ENCODE measurements around the gene LCK.

LCK gene

GRCh38 chr1:32241001-32241763, 9.9 kb upstream of the LCK start:
- TF ChIP-seq MAX (IDR thresholded peaks at IDR 0.05; ENCODE audit: low read depth, low read length) (0 out of 2 replicates have a peak, but pooled peaks have one; percentile 10), CTCF (IDR thresholded peaks at IDR 0.05; ENCODE audit: low read depth, low read length) (no peak), MYC (IDR thresholded peaks at IDR 0.05; ENCODE audit: low read depth, low read length) (no peak)
- peak; percentile 62 for DNase-seq (ENCODE audit: low read depth)
- H3K4me3 ChIP-seq (ENCODE audit: low read depth, low read length): peak overlapping the region; percentile 32

GRCh38 chr1:32242341-32242851, 8.7 kb upstream of the LCK start:
- peak; percentile 63 for DNase-seq (ENCODE audit: low read depth)
- no peak for TF ChIP-seq POLR2A (IDR thresholded peaks at IDR 0.05; ENCODE audit: extremely low read depth, insufficient read length)
- no peak for TF ChIP-seq MAX (IDR thresholded peaks at IDR 0.05; ENCODE audit: low read depth, low read length)
- TF ChIP-seq CTCF (IDR thresholded peaks at IDR 0.05; ENCODE audit: low read depth, low read length): no peak
- TF ChIP-seq MYC (IDR thresholded peaks at IDR 0.05; ENCODE audit: low read depth, low read length): no peak
- H3K4me3 ChIP-seq (ENCODE audit: low read depth, low read length): no peak overlapping the region

GRCh38 chr1:32246888-32247273, 4.2 kb upstream of the LCK start, which contains the start of gene FAM167B:
Gene FAM167B, plus strand, starts transcription at chr1:32247222. Its CDS starts 200 bp downstream, at chr1:32247422.
- TF ChIP-seq MYC (IDR thresholded peaks at IDR 0.05; ENCODE audit: low read depth, low read length) (no peak), CTCF (IDR thresholded peaks at IDR 0.05; ENCODE audit: low read depth, low read length) (no peak), MAX (IDR thresholded peaks at IDR 0.05; ENCODE audit: low read depth, low read length) (no peak), POLR2A (IDR thresholded peaks at IDR 0.05; ENCODE audit: extremely low read depth, insufficient read length) (no peak)
- DNase-seq (ENCODE audit: low read depth): no peak
- no peak within 1 kb of the TSS for H3K4me3 ChIP-seq (ENCODE audit: low read depth, low read length)

GRCh38 chr1:32247452-32247851, 3.6 kb upstream of the LCK start:
- TF ChIP-seq POLR2A (IDR thresholded peaks at IDR 0.05; ENCODE audit: extremely low read depth, insufficient read length) (no peak), CTCF (IDR thresholded peaks at IDR 0.05; ENCODE audit: low read depth, low read length) (no peak), MAX (IDR thresholded peaks at IDR 0.05; ENCODE audit: low read depth, low read length) (no peak), MYC (IDR thresholded peaks at IDR 0.05; ENCODE audit: low read depth, low read length) (no peak)
- no peak for DNase-seq (ENCODE audit: low read depth)
- H3K4me3 ChIP-seq (ENCODE audit: low read depth, low read length): no peak overlapping the region

DNA sequence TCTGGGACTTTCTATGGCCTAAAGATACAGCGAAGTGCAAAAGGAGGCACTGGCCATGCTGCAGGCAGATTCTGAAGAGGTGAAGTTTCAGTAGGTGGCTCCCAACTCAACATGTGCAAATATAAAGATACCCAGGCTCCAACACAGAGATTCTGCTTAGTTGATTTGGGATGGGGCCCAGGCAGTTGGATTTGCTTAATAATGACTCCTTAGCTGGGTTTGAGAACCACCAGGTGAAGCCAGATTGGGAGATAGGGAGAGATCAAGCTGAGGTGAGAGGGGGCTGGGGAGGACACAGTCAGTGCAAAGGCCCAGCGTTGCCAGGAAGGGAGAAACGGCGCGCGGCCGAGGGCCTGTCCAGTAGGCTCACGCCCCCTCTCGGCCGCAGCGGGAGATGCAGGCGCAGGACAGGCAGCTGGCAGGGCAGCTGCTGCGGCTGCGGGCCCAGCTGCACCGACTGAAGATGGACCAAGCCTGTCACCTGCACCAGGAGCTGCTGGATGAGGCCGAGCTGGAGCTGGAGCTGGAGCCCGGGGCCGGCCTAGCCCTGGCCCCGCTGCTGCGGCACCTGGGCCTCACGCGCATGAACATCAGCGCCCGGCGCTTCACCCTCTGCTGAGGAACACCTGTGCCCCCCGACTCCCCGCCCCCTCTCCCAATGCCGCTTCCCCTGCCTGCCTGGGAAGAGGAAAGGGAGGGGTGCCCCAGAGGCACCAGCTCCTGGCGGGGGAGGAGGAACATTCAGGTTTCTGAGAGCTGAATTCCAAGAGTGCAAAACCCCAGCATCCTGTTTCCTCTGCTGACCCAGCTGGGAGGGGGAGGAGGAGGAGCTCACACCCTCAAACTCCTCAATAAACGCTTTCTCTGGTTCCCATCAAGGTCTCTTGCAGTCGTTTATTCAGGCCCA, 2.8 kb upstream of the LCK start:
- DNase-seq (ENCODE audit: low read depth): peak; percentile 70
- H3K4me3 ChIP-seq (ENCODE audit: low read depth, low read length): no peak overlapping the region
- TF ChIP-seq MYC (IDR thresholded peaks at IDR 0.05; ENCODE audit: low read depth, low read length) (no peak), CTCF (IDR thresholded peaks at IDR 0.05; ENCODE audit: low read depth, low read length) (peak; percentile 84), POLR2A (IDR thresholded peaks at IDR 0.05; ENCODE audit: extremely low read depth, insufficient read length) (no peak), MAX (IDR thresholded peaks at IDR 0.05; ENCODE audit: low read depth, low read length) (no peak)

Measured in NB4 (cell line).